GM20000 (cell line): ENCODE measurements around the gene DDR1.
"Not testable (repeated sequence)": the region's sequence is repeated elsewhere in the genome, so short reads cannot be mapped to it uniquely, and the experiment has no call there.

ENCODE experiments used
- DNase-seq: peaks from one replicate; pipeline ENCODE4 v3.0.0; 2012; ENCODE audit warnings: low spot score
- CTCF ChIP-seq: IDR thresholded peaks from 2 replicates; pipeline ENCODE4 v1.5.1; 2012; ENCODE audit warnings: mild to moderate bottlenecking, control low read depth; ENCODE audit errors: extremely low read depth, missing control alignments

DDR1 gene

GRCh38 chr6:30855429-30856075 is 28.8 kb upstream of the DDR1 start:
- no peak for DNase-seq
- TF ChIP-seq CTCF: no peak

- no peak for TF ChIP-seq CTCF
- no peak for DNase-seq
Measured at GRCh38 chr6:30857112-30857511, 27.2 kb upstream of the DDR1 start.

- DNase-seq: no peak
- TF ChIP-seq CTCF: no peak
Measured at GRCh38 chr6:30857549-30857948, 26.8 kb upstream of the DDR1 start.

- DNase-seq: not testable (repeated sequence)
Measured at GRCh38 chr6:30859726-30860125, 24.6 kb upstream of the DDR1 start.

- DNase-seq: no peak
- no peak for TF ChIP-seq CTCF
Measured at GRCh38 chr6:30861257-30862048, 22.9 kb upstream of the DDR1 start.

DNA sequence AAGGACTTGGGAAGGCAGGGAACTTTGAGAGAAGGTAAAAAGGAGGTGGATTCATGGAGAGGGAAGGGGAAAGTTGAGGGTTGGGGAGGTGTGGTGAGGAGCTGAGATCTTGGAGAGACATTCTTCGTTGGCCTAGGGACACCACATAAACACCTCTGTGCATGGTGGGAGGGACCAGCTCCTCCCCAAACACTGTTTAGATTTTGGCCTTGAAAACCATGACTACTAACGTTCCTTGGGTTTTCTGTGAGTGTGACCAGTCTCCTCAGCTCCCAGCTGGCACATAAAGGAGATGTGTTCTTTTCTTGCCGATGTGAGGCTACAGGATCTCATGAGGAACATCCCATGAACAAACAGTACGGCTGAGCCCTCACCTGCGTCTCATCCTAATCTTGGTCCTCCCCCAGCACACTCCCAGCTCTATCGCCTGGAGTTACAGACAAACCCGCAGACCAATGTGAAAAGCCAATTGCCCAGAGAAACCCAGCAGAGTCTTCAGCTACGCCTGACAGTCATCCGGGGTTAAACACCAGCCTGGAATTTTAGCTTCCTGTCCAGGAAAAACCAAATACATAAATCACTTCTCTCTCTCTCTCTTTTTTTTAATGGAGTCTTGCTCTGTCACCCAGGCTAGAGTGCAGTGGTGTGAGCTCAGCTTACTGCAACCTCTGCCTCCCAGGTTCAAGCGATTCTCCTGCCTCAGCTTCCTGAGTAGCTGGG is 22.0 kb upstream of the DDR1 start:
- TF ChIP-seq CTCF: no peak
- no peak for DNase-seq

GRCh38 chr6:30864325-30864724 is 20.0 kb upstream of the DDR1 start:
- no peak for DNase-seq
- no peak for TF ChIP-seq CTCF

DNA sequence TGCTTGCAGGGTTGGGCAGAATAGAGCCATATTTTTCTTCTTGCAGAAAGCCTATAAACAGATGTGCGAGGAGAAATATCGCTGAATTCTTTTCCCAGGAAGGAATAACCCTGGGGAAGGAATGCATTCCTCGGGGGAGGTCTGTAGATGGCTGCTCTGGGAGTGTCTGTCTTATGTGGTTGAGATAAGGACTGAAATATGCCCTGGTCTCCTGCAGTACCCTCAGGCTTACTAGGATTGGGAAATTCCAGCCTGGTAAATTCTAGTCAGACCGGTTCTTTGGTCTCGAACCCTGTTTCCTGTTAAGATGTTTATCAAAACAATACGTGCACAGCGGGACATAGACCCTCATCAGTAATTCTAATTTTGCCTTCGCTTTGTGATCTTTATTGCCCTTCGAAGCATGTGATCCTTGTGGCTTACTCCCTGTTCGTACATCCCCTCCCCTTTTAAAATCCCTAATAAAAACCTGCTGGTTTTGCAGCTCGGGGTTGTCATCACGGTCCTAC is 15.0 kb upstream of the DDR1 start:
- DNase-seq: not testable (repeated sequence)
